A549 (cell line): ENCODE results near the gene ZNF497. TPM values are rescaled to one million over a fixed set of nuclear protein-coding genes. Genes with fewer than 3 reads are reported as not detected.
A peak's percentile ranks its signal among the peaks of the same experiment; 100 is the strongest.

ENCODE experiments used
- ATAC-seq, 2 experiments: fragments of 200-7000 bp in 1 of 2; fragments of >200 bp in 1 of 2; cut with Nextera tagmentation in 1 of 2; cut with Tn5 transposase in 1 of 2; 3 replicates each; pipeline versions ENCODE4 v1.8.0 to v1.9.1; 2018 to 2020; ENCODE audit warnings: mild to moderate bottlenecking in 1 of 2, moderate library complexity in 1 of 2
- CTCF ChIA-PET: fragments of 300-600 bp; sonication (Branson Sonifier 250); formaldehyde crosslinking; extraction: SDS; loops from one replicate; lab custom pipeline; 2021; ENCODE audit warnings: antibody characterized with exemption, inconsistent platforms; lab: Yijun Ruan, JAX
- POLR2A ChIA-PET: fragments of 350-600 bp; formaldehyde crosslinking; extraction: SDS; loops from one replicate; lab custom pipeline; 2021; ENCODE audit warnings: antibody characterized with exemption, inconsistent platforms; lab: Yijun Ruan, JAX
- DNase-seq, 2 experiments: peaks; one replicate each; pipeline versions ENCODE4 v3.0.0 to v3.0.0-alpha.2; 2011 to 2016; ENCODE audit warnings: low read depth in 1 of 2, low spot score in 1 of 2
- FAIRE-seq: peaks from 2 replicates; lab custom pipeline; 2011; peaks lifted over from hg19 to GRCh38; lab: Jason Lieb, UNC
- H3K27ac ChIP-seq, 2 experiments: fragments of >200 bp; sonication (Bioruptor Twin); formaldehyde crosslinking; 3 replicates each; pipeline ENCODE4 v1.5.1; 2016 to 2017
- H3K4me1 ChIP-seq: fragments of >200 bp; sonication (Bioruptor Twin); formaldehyde crosslinking; 3 replicates; pipeline ENCODE4 v1.6.1; 2016
- H3K4me2 ChIP-seq: fragments of >200 bp; sonication (Bioruptor Twin); formaldehyde crosslinking; 3 replicates; pipeline ENCODE4 v1.6.1; 2016
- H3K4me3 ChIP-seq: fragments of >200 bp; sonication (Bioruptor Twin); formaldehyde crosslinking; 3 replicates; pipeline ENCODE4 v1.5.1; 2016
- H3K9me3 ChIP-seq: fragments of >200 bp; sonication (Bioruptor Twin); formaldehyde crosslinking; 3 replicates; pipeline ENCODE4 v1.6.1; 2016
- CEBPB ChIP-seq, 2 experiments: fragments of >200 bp in 1 of 2; sonication (Bioruptor Twin) in 1 of 2; formaldehyde crosslinking in 1 of 2; IDR thresholded peaks; 2 replicates each; pipeline ENCODE4 v1.6.1; 2012 to 2016
- FOSB ChIP-seq: fragments of 250-450 bp; sonication (Bioruptor Pico); IDR thresholded peaks from 2 replicates; pipeline ENCODE4 v1.5.0; 2020; ENCODE audit warnings: mild to moderate bottlenecking, moderate library complexity
- FOXS1 ChIP-seq: fragments of 250-450 bp; sonication (Bioruptor Pico); IDR thresholded peaks from 2 replicates; pipeline ENCODE4 v1.5.0; 2020; ENCODE audit warnings: mild to moderate bottlenecking, moderate library complexity
- HOXA7 ChIP-seq: fragments of 250-450 bp; sonication (Bioruptor Pico); IDR thresholded peaks from 2 replicates; pipeline ENCODE4 v1.5.0; 2020; ENCODE audit warnings: mild to moderate bottlenecking, moderate library complexity
- KDM5A ChIP-seq: fragments of 200-600 bp; sonication (generic); IDR thresholded peaks from 2 replicates; pipeline ENCODE4 v1.6.1; 2016; ENCODE audit warnings: antibody characterized with exemption, mild to moderate bottlenecking
- MAZ ChIP-seq: fragments of 150-350 bp; IDR thresholded peaks from 2 replicates; pipeline ENCODE4 v1.6.1; 2014; ENCODE audit warnings: antibody characterized with exemption, low read depth, low read length, borderline replicate concordance
- MYC ChIP-seq: IDR thresholded peaks from 2 replicates; pipeline ENCODE4 v1.6.1; 2012; ENCODE audit warnings: mild to moderate bottlenecking, inconsistent platforms, low read length, improper control_type of control experiment, borderline replicate concordance
- NFE2L2 ChIP-seq: fragments of 150-350 bp; conservative IDR thresholded peaks from 2 replicates; pipeline ENCODE4 v1.6.1; 2014; ENCODE audit warnings: low read length
- NPAS2 ChIP-seq: fragments of 250-450 bp; sonication (Bioruptor Pico); IDR thresholded peaks from 2 replicates; pipeline ENCODE4 v1.8.0; 2022; ENCODE audit warnings: mild to moderate bottlenecking, moderate library complexity, borderline replicate concordance
- PHF8 ChIP-seq: fragments of 200-600 bp; sonication (generic); IDR thresholded peaks from 2 replicates; pipeline ENCODE4 v1.6.1; 2016; ENCODE audit warnings: low read depth, mild to moderate bottlenecking, antibody characterized with exemption, moderate library complexity, borderline replicate concordance
- TP53 ChIP-seq: fragments of 250-450 bp; sonication (Bioruptor Pico); IDR thresholded peaks from 2 replicates; pipeline ENCODE4 v1.5.0; 2021; ENCODE audit warnings: mild to moderate bottlenecking, moderate library complexity
- ZC3H11A ChIP-seq: fragments of 450-650 bp; IDR thresholded peaks from 2 replicates; pipeline ENCODE4 v1.6.1; 2014; ENCODE audit warnings: antibody characterized with exemption, mild to moderate bottlenecking
- ZFP36 ChIP-seq: fragments of 450-650 bp; IDR thresholded peaks from 2 replicates; pipeline ENCODE4 v1.6.1; 2014; ENCODE audit warnings: borderline replicate concordance; ENCODE audit not compliant: partially characterized antibody
- WGBS: methylation state at CpG from one replicate; pipeline ENCODE4 v1.1.6; 2017; ENCODE audit errors: missing lambda C conversion rate; 5-methylcytosine and 5-hydroxymethylcytosine counted together
- polyA plus RNA-seq, 4 experiments: library from polyadenylated mRNA; depleted of rRNA in 3 of 4; stranded (reverse); fragments of >200 nt; fragmentation: RNase III in 1 of 4; extraction: RNeasy Plus Mini Kit Qiagen cat#74134 plus additional on column Dnase treatment in 1 of 4; gene quantifications; 2 replicates in 3 of 4; 3 replicates in 1 of 4; pipeline ENCODE4 v1.2.3, GENCODE V29; 2011 to 2017
- TF ChIP-seq, protein P1 (sequence below): fragments of >200 bp; sonication (Bioruptor Twin); formaldehyde crosslinking; IDR thresholded peaks from 2 replicates; pipeline ENCODE4 v1.6.1; 2016
- TF ChIP-seq, protein P2 (sequence below): fragments of 200-600 bp; sonication (generic); IDR thresholded peaks from 2 replicates; pipeline ENCODE4 v1.6.1; 2016; ENCODE audit warnings: antibody characterized with exemption, mild to moderate bottlenecking, moderate library complexity
- TF ChIP-seq, protein P3 (sequence below): IDR thresholded peaks from 2 replicates; pipeline ENCODE4 v1.6.1; 2012
- TF ChIP-seq, protein P4 (sequence below): fragments of 250-450 bp; sonication (Bioruptor Pico); IDR thresholded peaks from 2 replicates; pipeline ENCODE4 v1.5.0; 2020; ENCODE audit warnings: low read depth, mild to moderate bottlenecking, moderate library complexity

ZNF497 gene
- polyA plus RNA-seq, 2 of the 4 experiments (the other 2 are of a cell fraction): 1.1 to 2.0 TPM

DNA sequence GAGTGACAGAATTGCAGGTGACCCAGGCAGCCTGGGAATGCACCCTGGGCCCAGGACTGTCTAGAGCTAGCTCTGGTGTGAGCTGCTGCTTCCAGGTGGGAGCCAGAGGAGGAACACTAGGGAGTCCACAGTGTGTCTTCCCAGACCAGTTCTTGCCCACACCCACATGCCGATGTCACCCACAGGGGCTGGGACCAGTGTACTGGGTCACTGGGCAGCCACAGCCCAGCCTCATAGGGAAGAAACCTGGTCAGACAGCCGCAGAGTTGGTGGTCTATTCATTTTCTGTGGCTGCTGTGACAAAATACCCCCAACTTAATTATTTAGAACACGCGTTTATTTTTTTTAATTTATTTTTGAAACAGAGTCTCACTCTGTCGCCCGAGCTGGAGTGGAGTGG lies 36.0 kb upstream of the ZNF497 start:
- TF ChIP-seq, protein P1, sequence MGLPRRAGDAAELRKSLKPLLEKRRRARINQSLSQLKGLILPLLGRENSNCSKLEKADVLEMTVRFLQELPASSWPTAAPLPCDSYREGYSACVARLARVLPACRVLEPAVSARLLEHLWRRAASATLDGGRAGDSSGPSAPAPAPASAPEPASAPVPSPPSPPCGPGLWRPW: no peak
- TF ChIP-seq CEBPB (IDR thresholded peaks at IDR 0.05): no peak
- TF ChIP-seq, protein P2, sequence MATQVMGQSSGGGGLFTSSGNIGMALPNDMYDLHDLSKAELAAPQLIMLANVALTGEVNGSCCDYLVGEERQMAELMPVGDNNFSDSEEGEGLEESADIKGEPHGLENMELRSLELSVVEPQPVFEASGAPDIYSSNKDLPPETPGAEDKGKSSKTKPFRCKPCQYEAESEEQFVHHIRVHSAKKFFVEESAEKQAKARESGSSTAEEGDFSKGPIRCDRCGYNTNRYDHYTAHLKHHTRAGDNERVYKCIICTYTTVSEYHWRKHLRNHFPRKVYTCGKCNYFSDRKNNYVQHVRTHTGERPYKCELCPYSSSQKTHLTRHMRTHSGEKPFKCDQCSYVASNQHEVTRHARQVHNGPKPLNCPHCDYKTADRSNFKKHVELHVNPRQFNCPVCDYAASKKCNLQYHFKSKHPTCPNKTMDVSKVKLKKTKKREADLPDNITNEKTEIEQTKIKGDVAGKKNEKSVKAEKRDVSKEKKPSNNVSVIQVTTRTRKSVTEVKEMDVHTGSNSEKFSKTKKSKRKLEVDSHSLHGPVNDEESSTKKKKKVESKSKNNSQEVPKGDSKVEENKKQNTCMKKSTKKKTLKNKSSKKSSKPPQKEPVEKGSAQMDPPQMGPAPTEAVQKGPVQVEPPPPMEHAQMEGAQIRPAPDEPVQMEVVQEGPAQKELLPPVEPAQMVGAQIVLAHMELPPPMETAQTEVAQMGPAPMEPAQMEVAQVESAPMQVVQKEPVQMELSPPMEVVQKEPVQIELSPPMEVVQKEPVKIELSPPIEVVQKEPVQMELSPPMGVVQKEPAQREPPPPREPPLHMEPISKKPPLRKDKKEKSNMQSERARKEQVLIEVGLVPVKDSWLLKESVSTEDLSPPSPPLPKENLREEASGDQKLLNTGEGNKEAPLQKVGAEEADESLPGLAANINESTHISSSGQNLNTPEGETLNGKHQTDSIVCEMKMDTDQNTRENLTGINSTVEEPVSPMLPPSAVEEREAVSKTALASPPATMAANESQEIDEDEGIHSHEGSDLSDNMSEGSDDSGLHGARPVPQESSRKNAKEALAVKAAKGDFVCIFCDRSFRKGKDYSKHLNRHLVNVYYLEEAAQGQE: no peak
- TF ChIP-seq FOSB (CRISPR knock-in tag): no peak
- TF ChIP-seq FOXS1 (CRISPR knock-in tag): no peak
- no peak for TF ChIP-seq TP53 (CRISPR knock-in tag)
- TF ChIP-seq KDM5A: no peak
- no peak for TF ChIP-seq HOXA7 (CRISPR knock-in tag)
- H3K9me3 ChIP-seq: no peaks in the 10 kb centered on the region
- 92% methylated on average over 6 of the region's 6 CpGs for WGBS
- ATAC-seq (no peak), DNase-seq (no peak), FAIRE-seq (no peak)
- CTCF ChIA-PET: interaction anchor here (1.0 kb wide), 1 partner anchor 9 kb away, joined by 3 read pairs; no protein-coding TSS in a partner anchor
- no peak overlapping the region for H3K27ac ChIP-seq
- H3K4me1 ChIP-seq: peaks cover 32% of the 10 kb centered on the region
- POLR2A ChIA-PET: no interaction called here
- no peak overlapping the region for H3K4me3 ChIP-seq
- no peak overlapping the region for H3K4me2 ChIP-seq

DNA sequence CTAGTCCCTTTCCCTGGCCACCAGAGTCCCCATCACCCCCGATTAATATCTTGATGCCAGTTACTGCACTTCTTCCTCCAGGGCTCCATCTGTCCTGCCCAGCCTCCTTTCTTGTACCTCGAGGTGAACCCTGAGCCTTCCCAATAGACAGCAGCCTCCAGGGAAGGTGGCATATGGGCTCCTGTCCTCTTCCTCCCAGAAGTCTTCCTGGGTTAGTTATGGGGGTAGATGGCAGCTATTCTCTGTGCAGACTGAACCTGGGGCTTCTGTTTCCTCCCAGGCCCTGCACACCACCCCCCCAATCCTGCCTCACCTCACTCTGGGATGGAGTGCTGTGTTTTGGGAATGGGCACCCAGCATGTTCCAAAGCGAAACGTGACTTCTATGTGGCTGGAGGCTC lies 35.5 kb upstream of the ZNF497 start:
- POLR2A ChIA-PET: no interaction called here
- 65% methylated on average over 4 of the region's 4 CpGs for WGBS

DNA sequence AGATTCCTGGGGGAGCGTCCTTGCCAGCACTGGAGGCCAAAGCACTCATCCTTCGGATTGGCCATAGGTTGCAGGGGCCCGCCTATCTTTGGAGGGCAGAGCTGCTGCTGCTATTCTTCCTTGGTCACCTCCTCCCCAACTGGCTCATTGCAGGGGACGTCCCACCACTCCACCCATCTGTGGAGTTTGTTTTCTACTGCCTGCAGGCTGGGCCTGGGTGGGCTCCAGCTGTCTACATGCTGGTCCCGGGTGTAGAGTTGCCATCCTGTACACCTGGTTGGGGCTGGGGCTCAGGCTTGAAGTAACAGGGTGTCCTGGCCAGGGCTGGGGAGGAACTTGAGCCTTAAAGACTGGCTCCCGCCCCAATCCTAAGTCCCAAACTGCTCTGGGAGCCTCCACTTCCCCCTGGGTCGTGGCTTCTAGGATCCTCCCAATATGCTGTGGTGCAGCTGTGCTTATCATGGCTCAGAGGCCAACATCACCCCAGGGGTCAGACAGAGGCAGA lies 35.0 kb upstream of the ZNF497 start:
- no peak for ATAC-seq
- no peaks in the 10 kb centered on the region for H3K9me3 ChIP-seq
- no peak overlapping the region for H3K4me3 ChIP-seq
- H3K4me2 ChIP-seq: no peak overlapping the region
- H3K27ac ChIP-seq: no peak overlapping the region
- no peak for FAIRE-seq
- TF ChIP-seq PHF8 (no peak), MYC (no peak), NPAS2 (CRISPR knock-in tag) (no peak), NFE2L2 (no peak), CEBPB (IDR thresholded peaks at IDR 0.05) (no peak), ZC3H11A (no peak)
- TF ChIP-seq, protein P3, sequence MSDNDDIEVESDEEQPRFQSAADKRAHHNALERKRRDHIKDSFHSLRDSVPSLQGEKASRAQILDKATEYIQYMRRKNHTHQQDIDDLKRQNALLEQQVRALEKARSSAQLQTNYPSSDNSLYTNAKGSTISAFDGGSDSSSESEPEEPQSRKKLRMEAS: no peak
- TF ChIP-seq, protein P1: no peak
- TF ChIP-seq, protein P4, sequence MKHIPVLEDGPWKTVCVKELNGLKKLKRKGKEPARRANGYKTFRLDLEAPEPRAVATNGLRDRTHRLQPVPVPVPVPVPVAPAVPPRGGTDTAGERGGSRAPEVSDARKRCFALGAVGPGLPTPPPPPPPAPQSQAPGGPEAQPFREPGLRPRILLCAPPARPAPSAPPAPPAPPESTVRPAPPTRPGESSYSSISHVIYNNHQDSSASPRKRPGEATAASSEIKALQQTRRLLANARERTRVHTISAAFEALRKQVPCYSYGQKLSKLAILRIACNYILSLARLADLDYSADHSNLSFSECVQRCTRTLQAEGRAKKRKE (CRISPR knock-in tag): no peak
- H3K4me1 ChIP-seq: peaks cover 32% of the 10 kb centered on the region
- ChIA-PET CTCF (interaction anchor here (0.9 kb wide), 1 partner anchor 122 kb away, joined by 3 read pairs; the partner anchor contains the start of gene ZBTB45), POLR2A (no interaction called here)
- 77% methylated on average over 6 of the region's 7 CpGs for WGBS
- no peak for DNase-seq

More for the DNA sequence above, 35.5 kb upstream of the ZNF497 start:
- Histone ChIP-seq H3K4me2 (no peak overlapping the region), H3K4me3 (no peak overlapping the region), H3K27ac (no peak overlapping the region), H3K9me3 (no peaks in the 10 kb centered on the region), H3K4me1 (peaks cover 32% of the 10 kb centered on the region)
- ATAC-seq (no peak), FAIRE-seq (no peak), DNase-seq (no peak)
- no peak for TF ChIP-seq MAZ
- TF ChIP-seq ZFP36: peak; percentile 64
- CTCF ChIA-PET: interaction anchor here (0.9 to 1.0 kb wide), 2 partner anchors 9 to 122 kb away, joined by 3 read pairs; partner anchors contain the start of gene ZBTB45
